Omental fat pad (tissue), 4 donors: Measurements from ENCODE around the gene MILR1. TPM values are rescaled to one million over a fixed set of nuclear protein-coding genes. Genes with fewer than 3 reads are reported as not detected.
A peak's percentile ranks its signal among the peaks of the same experiment; 100 is the strongest.

ENCODE experiments used
- ATAC-seq: fragments of 150-250 bp; one replicate; pipeline ENCODE4 v1.9.1; 2016; ENCODE audit warnings: mild to moderate bottlenecking, moderate library complexity; ENCODE audit not compliant: low FRiP score
- DNase-seq: peaks from one replicate; pipeline ENCODE4 v3.0.0-alpha.2; 2019; ENCODE audit warnings: low spot score
- CTCF ChIP-seq, 3 donors: fragments of 450-650 bp; IDR thresholded peaks; one replicate each; pipeline ENCODE4 v1.5.1; 2016 to 2017; ENCODE audit warnings: antibody characterized with exemption in 3 of 3, mild to moderate bottlenecking in 3 of 3, moderate library complexity in 2 of 3
- total RNA-seq, 4 donors: library from RNA; depleted of rRNA; stranded (reverse); fragments of >200 nt; gene quantifications; one replicate each; pipeline ENCODE4 v1.1.0, GENCODE V29; 2016

Gene MILR1
- total RNA-seq, 4 donors from 2014 or later, result 7.1 to 25.1 (median 18.2) TPM

DNA sequence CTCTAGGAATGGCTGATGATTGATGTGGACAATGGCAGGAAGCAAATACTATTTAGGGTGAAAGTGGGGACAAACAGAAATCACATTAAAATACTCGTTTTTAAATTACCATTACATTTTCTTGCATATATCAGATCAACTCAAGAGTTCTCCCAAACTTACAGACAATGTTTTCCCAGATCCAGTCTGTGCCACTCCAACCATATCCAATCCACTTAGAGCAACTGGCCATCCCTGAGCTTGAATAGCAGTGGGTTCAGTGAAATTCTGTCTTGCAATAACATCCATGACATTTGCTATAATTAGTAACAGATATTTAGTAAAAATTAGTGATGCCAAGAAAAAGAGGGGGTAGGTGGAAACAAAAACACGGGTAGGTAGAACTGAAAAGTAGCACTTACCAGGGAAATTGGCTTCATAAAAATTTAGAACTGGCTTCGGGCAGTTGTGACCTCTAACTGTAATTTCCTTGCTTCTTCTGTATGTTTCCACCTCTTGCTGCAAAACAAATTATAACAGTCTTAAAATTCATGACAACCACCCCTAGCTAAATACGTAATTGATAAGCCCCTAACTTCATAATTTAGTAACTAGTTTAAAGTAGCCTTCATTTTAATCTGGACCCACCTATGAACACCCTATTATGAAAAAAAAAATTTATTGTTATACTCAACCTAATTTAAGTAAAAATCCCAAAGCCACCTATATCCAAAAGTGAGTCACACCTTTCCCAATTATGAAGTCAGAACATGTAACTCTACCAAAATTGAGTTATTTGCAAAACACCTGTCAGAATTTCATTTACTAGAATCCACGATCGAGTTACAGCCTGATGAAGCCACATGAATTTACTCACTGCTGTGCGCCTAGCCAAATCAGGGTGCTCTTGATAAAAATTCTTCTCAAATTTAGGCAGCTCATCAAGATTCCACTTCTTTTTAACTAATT, 55.2 kb downstream of the MILR1 start:
- ATAC-seq (no peak), DNase-seq (no peak)
- no peak for TF ChIP-seq CTCF (IDR thresholded peaks at IDR 0.05)

DNA sequence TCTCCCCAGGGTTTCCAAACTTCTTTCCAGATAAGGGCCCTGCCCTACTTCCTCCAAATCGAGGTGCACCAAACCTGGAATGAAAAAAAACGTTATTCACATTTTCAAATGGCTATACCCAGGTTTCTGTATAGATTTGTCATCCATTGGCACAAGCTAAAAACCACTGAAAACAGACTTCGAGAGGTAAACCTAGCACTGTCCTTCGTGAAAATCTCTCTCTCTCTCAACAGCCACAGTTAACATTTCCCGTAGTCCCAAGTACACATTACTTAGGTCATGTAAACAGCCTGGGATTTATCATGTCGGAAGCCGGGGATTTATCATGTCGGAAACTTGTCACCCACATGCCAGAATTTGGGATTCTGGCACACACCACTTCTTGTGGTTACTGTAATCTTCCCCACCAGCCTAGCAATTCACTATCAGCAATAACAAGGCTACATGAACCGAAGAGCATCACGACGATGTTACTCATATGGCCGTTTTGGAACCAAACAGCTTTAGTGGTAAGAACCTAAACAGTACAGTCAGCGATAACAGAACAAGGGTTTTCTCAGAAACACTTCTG, 55.9 kb downstream of the MILR1 start:
- TF ChIP-seq CTCF (IDR thresholded peaks at IDR 0.05), result no peak
- DNase-seq (no peak), ATAC-seq (no peak)

- DNase-seq (peak; percentile 43), ATAC-seq (peak; percentile 15)
- no peak for TF ChIP-seq CTCF (IDR thresholded peaks at IDR 0.05)
Measured at GRCh38 chr17:64505340-64506200, 56.7 kb downstream of the MILR1 start.

DNA sequence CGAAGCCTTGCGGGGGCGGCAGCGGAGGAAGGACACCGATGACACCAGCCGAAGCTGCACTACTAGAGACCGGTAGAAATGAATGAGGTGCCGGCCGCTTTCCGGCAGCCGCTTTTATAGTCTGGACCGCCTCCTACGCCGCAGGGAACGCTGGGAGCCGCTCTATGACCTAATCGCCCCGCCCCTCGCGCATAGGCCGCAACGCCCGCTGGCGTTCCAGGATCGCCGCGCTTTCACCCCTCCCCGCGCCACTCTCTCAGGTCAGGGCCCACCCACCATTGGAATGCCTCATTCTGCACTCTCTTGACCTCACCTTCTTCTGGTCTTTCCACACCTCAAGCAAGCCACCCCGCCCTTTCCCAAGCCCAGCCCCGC, 57.3 kb downstream of the MILR1 start, which contains the start of gene DDX5:
TSS of gene DDX5 (minus strand) at position 89 of the 375 bp plus-strand sequence. CDS start 170 bp downstream, outside the sequence.
- TF ChIP-seq CTCF (IDR thresholded peaks at IDR 0.05), result no peak
- ATAC-seq, result peak; percentile 82

DNA sequence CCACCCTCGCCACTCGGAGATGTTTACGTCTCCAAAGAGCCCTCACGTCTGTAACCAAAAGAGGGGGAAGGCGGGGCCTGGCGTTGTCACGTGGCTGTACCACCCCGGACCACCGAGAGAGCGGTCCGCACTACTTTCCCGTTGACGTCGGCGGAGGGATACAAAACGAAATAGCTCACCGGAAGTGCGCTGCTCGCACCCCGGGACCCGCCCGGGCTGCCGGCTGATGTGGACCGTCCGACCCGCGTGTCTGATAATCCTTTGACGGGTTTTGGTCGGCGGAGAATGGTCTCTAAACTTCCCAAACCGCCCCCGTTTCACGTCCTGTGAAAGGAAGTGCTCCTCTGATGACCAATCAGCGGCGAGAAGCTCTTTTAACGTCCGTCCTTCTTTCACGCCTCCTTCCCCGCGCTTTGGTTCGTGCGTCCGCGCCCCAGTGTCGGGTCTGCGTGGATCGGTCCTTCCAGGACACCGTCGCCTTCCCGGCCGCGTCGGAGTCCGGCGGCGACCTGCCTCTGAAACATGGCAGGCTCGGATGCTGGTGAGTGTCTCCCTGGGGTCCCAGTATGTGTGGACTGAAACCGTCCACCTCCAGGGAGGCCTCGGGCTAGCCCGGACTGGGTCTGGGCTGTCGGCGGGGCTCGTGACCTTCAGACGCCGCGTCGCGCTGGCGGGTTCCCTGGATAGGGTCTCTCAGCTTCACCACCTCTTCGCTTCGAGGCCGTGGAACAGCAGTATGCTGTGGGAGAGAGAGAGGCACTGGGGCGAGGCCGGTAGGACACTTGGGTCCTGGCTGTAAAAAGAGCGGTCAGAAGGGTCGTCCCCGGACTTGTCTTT, 57.9 kb downstream of the MILR1 start, which contains the start of gene CEP95:
TSS of gene CEP95 (plus strand) at position 402 of the 837 bp plus-strand sequence. CDS start at position 523, 121 bp downstream.
- ATAC-seq (peak; percentile 72), DNase-seq (peak; percentile 88)
- TF ChIP-seq CTCF (IDR thresholded peaks at IDR 0.05), result no peak

More for the DNA sequence above, 57.3 kb downstream of the MILR1 start, which contains the start of gene DDX5:
- DNase-seq, result peak; percentile 90

DNA sequence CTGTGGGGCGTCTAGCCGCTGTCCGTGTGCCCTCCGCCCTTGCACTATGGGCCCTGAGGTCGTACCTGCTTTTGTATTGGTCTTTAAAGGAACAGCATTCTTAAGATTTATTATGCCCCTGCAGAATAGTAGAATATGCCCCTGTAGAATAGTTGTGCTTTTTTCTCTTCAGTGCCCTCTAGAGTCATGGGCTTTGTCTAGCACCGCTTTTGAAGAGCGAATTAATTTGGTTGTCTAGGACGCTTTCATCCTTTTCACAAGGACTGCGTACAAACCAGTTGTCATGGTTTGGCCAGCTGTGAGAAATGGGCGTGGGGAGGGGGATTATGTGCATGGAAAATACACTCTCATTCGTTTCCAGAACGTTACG, 58.5 kb downstream of the MILR1 start:
- ATAC-seq (peak; percentile 20), DNase-seq (no peak)
- TF ChIP-seq CTCF (IDR thresholded peaks at IDR 0.05), result no peak
